ENCODE measurements around the gene ISL2. TPM values are rescaled to one million over a fixed set of nuclear protein-coding genes. Genes with fewer than 3 reads are reported as not detected.

The ISL2 gene
- total RNA-seq, 2 donors from 2014 or later: 0.13 to 0.35 TPM

DNA sequence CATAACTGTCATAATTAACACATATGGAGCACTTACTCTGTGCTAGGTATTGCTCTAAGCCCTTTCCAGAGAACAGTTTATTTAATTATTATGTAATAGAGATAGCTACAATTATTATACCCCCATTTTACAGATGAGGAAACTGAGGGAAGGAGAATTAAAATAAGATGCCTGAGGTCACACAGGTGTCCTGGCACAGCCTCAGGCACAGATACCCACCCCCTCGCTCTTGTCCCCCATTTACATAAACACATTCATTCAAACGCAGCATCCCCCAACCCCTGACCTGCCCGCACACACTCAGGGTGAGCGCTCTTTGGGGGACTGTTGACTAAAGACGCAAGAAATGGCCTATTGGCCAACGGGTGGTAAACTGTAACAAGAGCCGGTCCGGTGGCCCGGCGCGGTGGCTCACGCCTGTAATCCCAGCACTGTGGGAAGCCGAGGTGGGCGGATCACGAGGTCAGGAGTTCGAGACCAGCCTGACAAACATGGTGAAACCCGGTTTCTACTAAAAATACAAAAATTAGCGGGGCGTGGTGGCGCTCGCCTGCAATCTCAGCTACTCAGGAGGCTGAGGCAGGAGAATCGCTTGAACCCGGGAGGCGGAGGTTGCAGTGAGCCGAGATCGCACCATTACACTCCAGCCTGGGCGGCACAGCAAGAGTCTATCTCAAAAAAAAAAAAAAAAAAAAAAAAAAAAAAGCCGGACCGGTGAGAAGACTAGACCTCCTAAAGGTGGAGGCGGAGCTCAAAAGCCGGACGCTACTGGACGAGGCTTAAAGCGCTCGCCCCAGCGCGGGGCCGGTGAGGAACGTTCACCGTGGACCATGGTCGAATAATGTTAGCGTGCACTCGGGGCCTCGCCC is 1.9 kb upstream of the ISL2 start:
- H3K27ac ChIP-seq: no peak overlapping the region
- DNase-seq: no peak
- peak overlapping the region; percentile 25 for H3K4me3 ChIP-seq
- TF ChIP-seq, protein P1, sequence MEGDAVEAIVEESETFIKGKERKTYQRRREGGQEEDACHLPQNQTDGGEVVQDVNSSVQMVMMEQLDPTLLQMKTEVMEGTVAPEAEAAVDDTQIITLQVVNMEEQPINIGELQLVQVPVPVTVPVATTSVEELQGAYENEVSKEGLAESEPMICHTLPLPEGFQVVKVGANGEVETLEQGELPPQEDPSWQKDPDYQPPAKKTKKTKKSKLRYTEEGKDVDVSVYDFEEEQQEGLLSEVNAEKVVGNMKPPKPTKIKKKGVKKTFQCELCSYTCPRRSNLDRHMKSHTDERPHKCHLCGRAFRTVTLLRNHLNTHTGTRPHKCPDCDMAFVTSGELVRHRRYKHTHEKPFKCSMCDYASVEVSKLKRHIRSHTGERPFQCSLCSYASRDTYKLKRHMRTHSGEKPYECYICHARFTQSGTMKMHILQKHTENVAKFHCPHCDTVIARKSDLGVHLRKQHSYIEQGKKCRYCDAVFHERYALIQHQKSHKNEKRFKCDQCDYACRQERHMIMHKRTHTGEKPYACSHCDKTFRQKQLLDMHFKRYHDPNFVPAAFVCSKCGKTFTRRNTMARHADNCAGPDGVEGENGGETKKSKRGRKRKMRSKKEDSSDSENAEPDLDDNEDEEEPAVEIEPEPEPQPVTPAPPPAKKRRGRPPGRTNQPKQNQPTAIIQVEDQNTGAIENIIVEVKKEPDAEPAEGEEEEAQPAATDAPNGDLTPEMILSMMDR (IDR thresholded peaks at IDR 0.05): no peak
- H3K36me3 ChIP-seq: no peaks in the 10 kb centered on the region
- H3K27me3 ChIP-seq: peaks cover 59% of the 10 kb centered on the region
- H3K9ac ChIP-seq (ENCODE audit: low read depth in 2 of 2, low read length in 2 of 2): no peak overlapping the region
- H3K4me1 ChIP-seq: peaks cover 15% of the 10 kb centered on the region
- no peaks in the 10 kb centered on the region for H3K9me3 ChIP-seq
- intact Hi-C loops (cut with DNase I): no loop called here

DNA sequence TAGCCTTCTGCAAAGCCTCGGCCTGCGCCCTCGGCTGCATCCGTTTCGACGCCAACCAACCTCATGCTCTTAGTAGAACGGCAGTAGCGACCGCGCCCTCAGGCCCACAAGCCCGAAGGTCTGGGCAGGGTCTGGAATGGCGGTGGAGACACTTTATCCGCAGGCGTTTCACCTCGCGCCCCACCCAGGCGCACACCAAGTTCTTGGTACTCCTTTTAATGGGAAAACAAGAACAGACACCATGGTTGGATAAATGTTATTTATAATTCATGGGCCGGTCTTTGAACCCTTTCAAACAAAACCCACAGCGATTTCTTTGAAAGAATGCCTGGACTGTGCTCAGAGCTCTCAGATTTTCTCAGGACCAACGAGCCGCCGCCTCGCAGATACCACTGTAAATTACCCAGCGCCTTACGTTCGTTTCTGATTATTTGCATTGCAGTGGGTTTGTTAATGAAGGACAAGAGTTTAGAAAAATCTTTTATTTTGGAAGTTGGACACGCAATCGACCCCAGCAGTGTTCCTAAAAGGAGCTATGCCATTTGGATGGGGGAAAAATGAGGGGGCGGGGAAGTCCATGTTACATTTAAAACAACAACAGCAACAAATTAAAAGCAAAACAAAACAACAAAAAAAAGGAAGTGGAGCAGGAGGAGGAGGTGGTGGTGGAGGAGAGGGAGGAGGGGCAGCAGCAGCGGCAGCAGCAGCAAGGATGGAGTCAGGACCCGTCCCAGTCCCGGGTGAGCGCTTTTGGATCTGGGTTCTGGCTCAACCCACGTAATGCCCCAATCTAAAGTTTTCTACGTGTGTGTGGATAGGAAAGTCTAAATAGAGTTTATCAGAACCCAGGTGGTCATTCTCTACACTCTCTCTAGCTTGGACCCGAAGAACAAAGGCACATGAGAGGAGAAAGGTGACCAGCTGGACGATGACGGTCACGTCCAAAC is 993 bp upstream of the ISL2 start:
- intact Hi-C loops (cut with DNase I): no loop called here
- peaks cover 68% of the 10 kb centered on the region for H3K27me3 ChIP-seq
- TF ChIP-seq, protein P1 (IDR thresholded peaks at IDR 0.05): no peak
- H3K4me3 ChIP-seq: peak overlapping the region; percentile 25
- H3K27ac ChIP-seq: no peak overlapping the region
- H3K36me3 ChIP-seq: no peaks in the 10 kb centered on the region
- DNase-seq: no peak
- H3K9ac ChIP-seq (ENCODE audit: low read depth in 2 of 2, low read length in 2 of 2): peak overlapping the region in 1 of 2 donors; percentile 39
- H3K9me3 ChIP-seq: no peaks in the 10 kb centered on the region
- peaks cover 24% of the 10 kb centered on the region for H3K4me1 ChIP-seq

DNA sequence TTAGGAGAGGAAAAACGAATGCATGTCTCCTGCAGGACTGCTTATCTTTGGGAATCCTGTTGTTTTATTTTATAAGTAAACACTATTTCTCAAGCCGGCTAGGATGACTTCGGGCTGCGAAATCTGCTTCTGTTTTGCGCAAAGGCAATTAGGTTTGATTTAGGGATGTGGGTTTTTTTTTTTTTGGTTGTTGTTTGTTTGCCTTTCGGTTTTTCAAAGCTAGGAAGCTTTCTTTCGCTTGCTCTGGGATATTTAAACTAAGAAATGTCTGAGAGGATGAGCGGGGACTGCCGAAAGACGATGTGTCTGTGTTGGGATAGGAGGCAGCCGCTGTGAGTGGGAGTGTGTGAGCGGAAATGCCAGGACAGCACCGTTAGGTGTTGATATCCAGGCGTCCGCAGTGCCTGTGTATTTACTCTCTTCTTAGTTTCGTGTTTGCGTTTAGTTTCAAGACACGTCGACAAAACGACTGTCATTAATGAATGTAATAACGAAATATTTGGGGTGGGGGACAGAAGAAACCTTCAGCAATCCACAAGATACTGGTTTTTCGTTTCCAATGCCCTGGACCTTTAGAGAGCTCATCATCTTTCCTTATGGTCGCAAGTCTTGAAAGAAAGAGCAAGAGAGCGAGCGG is 604 bp downstream of the ISL2 start:
- Histone ChIP-seq H3K4me1 (peaks cover 34% of the 10 kb centered on the region), H3K27me3 (peaks cover 84% of the 10 kb centered on the region), H3K36me3 (no peaks in the 10 kb centered on the region), H3K9ac (ENCODE audit: low read depth in 2 of 2, low read length in 2 of 2) (peak overlapping the region; percentile 36 to 62), H3K9me3 (no peaks in the 10 kb centered on the region), H3K27ac (no peak overlapping the region), H3K4me3 (peak overlapping the region; percentile 25)
- intact Hi-C loops (cut with DNase I): no loop called here
- TF ChIP-seq, protein P1 (IDR thresholded peaks at IDR 0.05): no peak
- no peak for DNase-seq

DNA sequence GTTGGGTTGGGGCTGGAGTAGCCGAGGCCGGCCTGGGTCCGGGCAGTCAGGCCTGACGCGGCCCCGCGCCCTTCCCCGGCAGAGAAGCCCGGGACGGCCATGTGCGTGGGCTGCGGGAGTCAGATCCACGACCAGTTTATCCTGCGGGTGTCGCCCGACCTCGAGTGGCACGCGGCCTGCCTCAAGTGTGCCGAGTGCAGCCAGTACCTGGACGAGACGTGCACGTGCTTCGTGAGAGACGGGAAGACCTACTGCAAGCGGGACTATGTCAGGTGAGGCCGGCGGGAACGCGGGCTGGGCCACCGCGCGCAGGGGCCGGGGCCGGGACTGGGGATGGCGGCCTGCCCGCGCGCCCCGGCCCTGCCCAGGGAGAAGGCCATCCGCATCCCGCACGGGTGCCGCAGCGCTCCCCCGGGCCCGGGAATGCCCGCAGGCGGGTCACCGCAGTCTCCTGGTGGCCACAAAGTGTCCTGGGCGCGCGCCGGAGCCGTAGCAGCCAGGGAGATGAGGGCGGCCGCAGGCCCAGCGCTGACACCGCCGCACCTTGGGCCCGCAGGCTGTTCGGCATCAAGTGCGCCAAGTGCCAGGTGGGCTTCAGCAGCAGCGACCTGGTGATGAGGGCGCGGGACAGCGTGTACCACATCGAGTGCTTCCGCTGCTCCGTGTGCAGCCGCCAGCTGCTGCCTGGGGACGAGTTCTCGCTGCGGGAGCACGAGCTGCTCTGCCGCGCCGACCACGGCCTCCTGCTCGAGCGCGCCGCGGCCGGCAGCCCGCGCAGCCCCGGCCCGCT is 1.3 kb downstream of the ISL2 start:
- no peak for DNase-seq
- Histone ChIP-seq H3K9ac (ENCODE audit: low read depth in 2 of 2, low read length in 2 of 2) (peak overlapping the region; percentile 36 to 62), H3K27ac (no peak overlapping the region)

More for the DNA sequence above, 1.3 kb downstream of the ISL2 start:
- Histone ChIP-seq H3K4me1 (peaks cover 38% of the 10 kb centered on the region), H3K27me3 (peaks cover 91% of the 10 kb centered on the region), H3K36me3 (no peaks in the 10 kb centered on the region), H3K4me3 (peak overlapping the region; percentile 15), H3K9me3 (no peaks in the 10 kb centered on the region)
- TF ChIP-seq, protein P1 (IDR thresholded peaks at IDR 0.05): no peak
- intact Hi-C loops (cut with DNase I): no loop called here
